ENCODE measurements around the gene OIT3.

The OIT3 gene

DNA sequence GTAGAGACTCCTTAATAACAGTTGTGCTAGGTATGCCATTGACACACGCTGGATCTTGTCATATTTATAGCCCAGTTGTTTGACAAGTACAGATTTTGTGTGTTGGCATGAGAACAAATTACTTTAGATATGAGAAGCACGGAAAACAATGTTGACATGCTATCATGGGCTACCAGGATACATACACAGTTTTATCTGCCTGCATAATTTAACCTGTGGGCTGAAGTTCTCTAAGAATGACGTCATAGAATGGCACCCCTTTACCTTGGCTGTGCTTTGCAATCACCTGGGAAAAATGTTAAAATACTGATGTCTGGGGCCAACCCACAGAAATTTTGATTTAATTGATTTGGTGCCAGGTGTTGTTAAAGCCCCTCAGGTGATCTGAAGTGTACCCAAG, 58.2 kb downstream of the OIT3 start:
- Histone ChIP-seq H3K27ac (ENCODE audit: low read length) (no peak overlapping the region), H3K4me1 (ENCODE audit: control insufficient read depth, insufficient read depth, low read length) (no peaks in the 10 kb centered on the region), H3K36me3 (ENCODE audit: control insufficient read depth in 2 of 2, insufficient read depth in 2 of 2, low read length in 2 of 2) (no peaks in the 10 kb centered on the region), H3K4me3 (ENCODE audit: low read length in 2 of 2) (no peak overlapping the region), H3K9me3 (ENCODE audit: control insufficient read depth in 2 of 2, low read length in 2 of 2) (no peaks in the 10 kb centered on the region), H3K9ac (ENCODE audit: low read length in 2 of 2) (no peak overlapping the region), H3K27me3 (ENCODE audit: control insufficient read depth in 1 of 2, insufficient read depth in 2 of 2, low read length in 2 of 2) (peaks cover 0 to 2% of the 10 kb centered on the region in 2 donors)

DNA sequence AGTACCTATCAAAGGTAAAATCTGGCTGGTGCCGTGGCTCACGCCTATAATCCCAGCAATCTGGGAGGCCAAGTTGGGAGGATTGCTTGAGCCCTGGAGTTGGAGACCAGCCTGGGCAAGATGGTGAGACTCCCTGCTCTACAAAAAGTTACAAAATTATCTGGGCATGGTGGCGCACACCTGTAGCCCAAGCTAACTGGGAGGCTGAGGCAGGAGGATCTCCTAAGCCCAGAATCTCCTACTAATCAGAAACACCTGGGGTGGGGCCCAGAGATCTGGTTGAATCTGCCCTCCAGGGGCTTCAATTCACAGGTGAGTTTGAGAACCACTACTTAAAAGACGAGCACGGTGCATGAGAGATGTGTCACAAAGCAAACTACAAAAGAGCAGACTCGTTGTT, 58.6 kb downstream of the OIT3 start:
- no peaks in the 10 kb centered on the region for H3K4me1 ChIP-seq (ENCODE audit: control insufficient read depth, insufficient read depth, low read length)
- no peak overlapping the region for H3K4me3 ChIP-seq (ENCODE audit: low read length in 2 of 2)

DNA sequence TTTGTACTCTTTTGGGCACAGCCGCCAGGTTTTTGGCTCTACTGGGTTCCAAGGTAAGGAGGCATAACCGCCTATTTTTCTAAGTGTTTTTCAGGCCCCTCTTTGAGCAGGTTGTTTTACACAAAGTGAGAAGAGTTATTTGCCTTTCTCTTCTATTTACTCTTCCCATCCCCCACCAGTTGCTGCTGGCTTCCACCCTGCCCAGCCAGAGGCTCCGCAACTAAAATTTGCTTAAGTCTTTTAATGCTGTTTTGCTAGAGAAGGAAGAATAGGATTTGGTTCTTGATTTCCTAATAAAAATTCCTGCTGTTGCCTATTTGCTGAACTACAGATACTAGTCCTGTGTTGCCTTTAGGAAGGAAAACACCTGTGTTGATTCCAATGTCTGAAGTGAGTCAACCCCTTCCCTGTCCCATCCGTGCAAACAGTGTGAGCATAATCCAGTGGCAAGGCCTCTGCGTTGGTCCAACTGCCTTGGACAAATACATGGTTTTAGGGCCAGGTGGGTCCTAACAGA, 59.2 kb downstream of the OIT3 start:
- Histone ChIP-seq H3K36me3 (ENCODE audit: control insufficient read depth in 2 of 2, insufficient read depth in 2 of 2, low read length in 2 of 2) (no peaks in the 10 kb centered on the region), H3K9me3 (ENCODE audit: control insufficient read depth in 2 of 2, low read length in 2 of 2) (no peaks in the 10 kb centered on the region), H3K9ac (ENCODE audit: low read length in 2 of 2) (no peak overlapping the region), H3K27ac (ENCODE audit: low read length) (no peak overlapping the region), H3K4me3 (ENCODE audit: low read length in 2 of 2) (no peak overlapping the region), H3K27me3 (ENCODE audit: control insufficient read depth in 1 of 2, insufficient read depth in 2 of 2, low read length in 2 of 2) (peaks cover 0 to 2% of the 10 kb centered on the region in 2 donors), H3K4me1 (ENCODE audit: control insufficient read depth, insufficient read depth, low read length) (no peaks in the 10 kb centered on the region)

More for the DNA sequence above, 58.6 kb downstream of the OIT3 start:
- Histone ChIP-seq H3K27me3 (ENCODE audit: control insufficient read depth in 1 of 2, insufficient read depth in 2 of 2, low read length in 2 of 2) (peaks cover 0 to 2% of the 10 kb centered on the region in 2 donors), H3K9ac (ENCODE audit: low read length in 2 of 2) (no peak overlapping the region), H3K27ac (ENCODE audit: low read length) (no peak overlapping the region), H3K36me3 (ENCODE audit: control insufficient read depth in 2 of 2, insufficient read depth in 2 of 2, low read length in 2 of 2) (no peaks in the 10 kb centered on the region), H3K9me3 (ENCODE audit: control insufficient read depth in 2 of 2, low read length in 2 of 2) (no peaks in the 10 kb centered on the region)

DNA sequence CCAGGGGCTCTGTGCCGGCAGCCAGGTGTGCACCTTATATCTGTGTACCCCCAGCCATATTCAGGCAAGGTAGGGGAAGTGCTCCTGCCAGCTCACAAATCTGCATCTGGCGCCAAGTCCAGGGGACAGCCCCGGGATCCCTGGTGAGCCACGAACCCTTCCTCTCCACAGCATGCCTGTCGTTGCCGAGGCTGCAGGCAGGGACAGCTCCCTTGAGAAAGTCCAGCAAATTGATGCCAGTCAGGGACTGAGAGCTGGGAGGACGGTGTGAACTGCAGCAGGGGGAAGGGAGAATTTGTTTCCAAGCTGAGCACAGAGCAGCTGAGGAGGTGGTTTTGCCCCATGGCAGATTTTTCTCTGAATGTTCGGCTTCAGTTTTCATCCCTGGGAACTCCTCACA, 60.1 kb downstream of the OIT3 start:
- peaks cover 0 to 2% of the 10 kb centered on the region in 2 donors for H3K27me3 ChIP-seq (ENCODE audit: control insufficient read depth in 1 of 2, insufficient read depth in 2 of 2, low read length in 2 of 2)
- H3K36me3 ChIP-seq (ENCODE audit: control insufficient read depth in 2 of 2, insufficient read depth in 2 of 2, low read length in 2 of 2), result no peaks in the 10 kb centered on the region
- no peaks in the 10 kb centered on the region for H3K9me3 ChIP-seq (ENCODE audit: control insufficient read depth in 2 of 2, low read length in 2 of 2)
- H3K9ac ChIP-seq (ENCODE audit: low read length in 2 of 2), result no peak overlapping the region
- no peak overlapping the region for H3K4me3 ChIP-seq (ENCODE audit: low read length in 2 of 2)
- no peak overlapping the region for H3K27ac ChIP-seq (ENCODE audit: low read length)
- H3K4me1 ChIP-seq (ENCODE audit: control insufficient read depth, insufficient read depth, low read length), result no peaks in the 10 kb centered on the region

DNA sequence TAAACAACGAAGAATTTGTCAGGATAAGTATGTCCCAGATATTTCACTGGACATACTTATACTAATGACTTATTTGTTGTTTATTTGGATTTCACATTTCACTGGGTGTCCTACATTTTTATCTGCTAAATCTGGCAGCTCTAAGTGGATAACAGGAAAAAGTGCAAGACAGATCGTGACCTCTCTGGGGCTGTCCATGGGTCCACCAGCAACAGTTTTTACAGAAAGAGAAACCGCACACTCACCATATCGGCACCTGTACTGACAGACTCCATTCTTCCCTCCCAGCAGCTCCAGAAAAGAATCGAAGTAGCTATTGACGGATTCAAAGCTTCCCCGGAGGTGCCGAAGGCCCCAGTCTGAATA, 60.7 kb downstream of the OIT3 start:
- peaks cover 0 to 2% of the 10 kb centered on the region in 2 donors for H3K27me3 ChIP-seq (ENCODE audit: control insufficient read depth in 1 of 2, insufficient read depth in 2 of 2, low read length in 2 of 2)
- H3K27ac ChIP-seq (ENCODE audit: low read length), result no peak overlapping the region
- H3K9me3 ChIP-seq (ENCODE audit: control insufficient read depth in 2 of 2, low read length in 2 of 2), result no peaks in the 10 kb centered on the region
- H3K9ac ChIP-seq (ENCODE audit: low read length in 2 of 2), result no peak overlapping the region
- H3K4me1 ChIP-seq (ENCODE audit: control insufficient read depth, insufficient read depth, low read length), result no peaks in the 10 kb centered on the region
- no peaks in the 10 kb centered on the region for H3K36me3 ChIP-seq (ENCODE audit: control insufficient read depth in 2 of 2, insufficient read depth in 2 of 2, low read length in 2 of 2)
- H3K4me3 ChIP-seq (ENCODE audit: low read length in 2 of 2), result no peak overlapping the region

DNA sequence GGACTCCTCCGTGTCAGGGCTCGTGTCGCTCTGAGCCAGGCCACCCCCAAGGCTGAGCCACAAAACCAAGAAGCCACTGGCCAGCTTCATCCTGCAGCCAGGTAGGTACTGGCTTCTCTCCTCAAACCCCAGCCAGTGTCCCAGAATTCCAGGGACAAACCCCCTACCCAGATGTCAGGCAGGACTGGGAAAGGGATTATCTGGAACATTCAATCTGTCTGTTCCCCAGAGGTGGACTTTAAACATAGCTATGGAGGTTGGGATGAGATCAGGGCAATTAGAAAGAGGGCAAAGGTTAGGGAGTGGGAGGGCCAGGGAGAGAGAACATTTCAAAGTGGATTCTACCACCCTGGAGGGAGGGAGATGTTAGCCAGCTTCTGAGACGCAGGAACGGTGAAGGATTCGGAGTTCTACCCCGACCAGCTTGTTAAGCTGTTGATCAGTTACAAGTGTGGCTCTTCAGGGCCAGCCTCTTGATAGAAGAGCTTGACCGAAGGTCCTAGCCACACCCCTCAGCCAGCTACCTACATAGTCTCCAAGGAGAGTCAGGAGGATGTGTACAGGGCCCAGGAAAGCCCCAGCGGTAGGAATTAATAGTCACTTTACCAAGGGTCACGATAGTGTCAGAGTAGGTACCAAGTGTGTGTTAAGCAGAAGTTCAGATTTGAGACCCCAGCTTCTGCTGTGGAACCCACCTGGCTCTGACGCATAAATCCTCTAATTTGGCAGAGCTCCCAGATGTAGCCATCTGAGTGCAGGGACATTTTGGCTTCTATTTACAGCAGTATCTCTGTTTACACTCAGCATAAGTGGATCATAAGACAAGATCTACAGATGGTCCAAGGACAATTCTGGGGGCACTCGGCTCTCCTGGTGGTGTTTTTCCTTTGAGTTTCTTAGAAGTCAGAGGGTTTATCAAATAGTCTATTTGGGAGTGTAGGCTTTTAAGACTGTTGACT, 61.3 kb downstream of the OIT3 start, which contains the start of gene PLA2G12B:
PLA2G12B (minus strand) TSS at position 211 of the 959 bp plus-strand sequence; CDS start at position 90, 121 bp downstream.
- Histone ChIP-seq H3K4me3 (ENCODE audit: low read length in 2 of 2) (no peak within 1 kb of the TSS), H3K27ac (ENCODE audit: low read length) (no peak within 1 kb of the TSS), H3K9me3 (ENCODE audit: control insufficient read depth in 2 of 2, low read length in 2 of 2) (no peaks in the 10 kb centered on the region), H3K4me1 (ENCODE audit: control insufficient read depth, insufficient read depth, low read length) (no peaks in the 10 kb centered on the region), H3K9ac (ENCODE audit: low read length in 2 of 2) (no peak within 1 kb of the TSS), H3K27me3 (ENCODE audit: control insufficient read depth in 1 of 2, insufficient read depth in 2 of 2, low read length in 2 of 2) (peaks cover 0 to 2% of the 10 kb centered on the region in 2 donors), H3K36me3 (ENCODE audit: control insufficient read depth in 2 of 2, insufficient read depth in 2 of 2, low read length in 2 of 2) (no peaks in the 10 kb centered on the region)

- no peak overlapping the region for H3K27ac ChIP-seq (ENCODE audit: low read length)
- H3K4me1 ChIP-seq (ENCODE audit: control insufficient read depth, insufficient read depth, low read length), result no peaks in the 10 kb centered on the region
- no peaks in the 10 kb centered on the region for H3K36me3 ChIP-seq (ENCODE audit: control insufficient read depth in 2 of 2, insufficient read depth in 2 of 2, low read length in 2 of 2)
- peaks cover 0 to 2% of the 10 kb centered on the region in 2 donors for H3K27me3 ChIP-seq (ENCODE audit: control insufficient read depth in 1 of 2, insufficient read depth in 2 of 2, low read length in 2 of 2)
- H3K9ac ChIP-seq (ENCODE audit: low read length in 2 of 2), result no peak overlapping the region
- no peak overlapping the region for H3K4me3 ChIP-seq (ENCODE audit: low read length in 2 of 2)
- H3K9me3 ChIP-seq (ENCODE audit: control insufficient read depth in 2 of 2, low read length in 2 of 2), result no peaks in the 10 kb centered on the region
These were observed 62.5 kb downstream of the OIT3 start for GRCh38 chr10:72956001-72956400.

GRCh38 chr10:72976886-72977285, 83.3 kb downstream of the OIT3 start:
- H3K27me3 ChIP-seq (ENCODE audit: control insufficient read depth in 1 of 2, insufficient read depth in 2 of 2, low read length in 2 of 2), result peaks cover 0 to 3% of the 10 kb centered on the region in 2 donors
- H3K4me3 ChIP-seq (ENCODE audit: low read length in 2 of 2), result no peak overlapping the region
- H3K4me1 ChIP-seq (ENCODE audit: control insufficient read depth, insufficient read depth, low read length), result no peaks in the 10 kb centered on the region
- H3K9ac ChIP-seq (ENCODE audit: low read length in 2 of 2), result no peak overlapping the region
- H3K27ac ChIP-seq (ENCODE audit: low read length), result no peak overlapping the region
- H3K36me3 ChIP-seq (ENCODE audit: control insufficient read depth in 2 of 2, insufficient read depth in 2 of 2, low read length in 2 of 2), result no peaks in the 10 kb centered on the region
- no peaks in the 10 kb centered on the region for H3K9me3 ChIP-seq (ENCODE audit: control insufficient read depth in 2 of 2, low read length in 2 of 2)

GRCh38 chr10:72979709-72980108, 86.2 kb downstream of the OIT3 start:
- Histone ChIP-seq H3K9me3 (ENCODE audit: control insufficient read depth in 2 of 2, low read length in 2 of 2) (no peaks in the 10 kb centered on the region), H3K27me3 (ENCODE audit: control insufficient read depth in 1 of 2, insufficient read depth in 2 of 2, low read length in 2 of 2) (peaks cover 0 to 3% of the 10 kb centered on the region in 2 donors), H3K4me1 (ENCODE audit: control insufficient read depth, insufficient read depth, low read length) (no peaks in the 10 kb centered on the region), H3K4me3 (ENCODE audit: low read length in 2 of 2) (no peak overlapping the region), H3K27ac (ENCODE audit: low read length) (no peak overlapping the region), H3K9ac (ENCODE audit: low read length in 2 of 2) (no peak overlapping the region), H3K36me3 (ENCODE audit: control insufficient read depth in 2 of 2, insufficient read depth in 2 of 2, low read length in 2 of 2) (no peaks in the 10 kb centered on the region)

GRCh38 chr10:72980348-72980747, 86.8 kb downstream of the OIT3 start:
- Histone ChIP-seq H3K36me3 (ENCODE audit: control insufficient read depth in 2 of 2, insufficient read depth in 2 of 2, low read length in 2 of 2) (no peaks in the 10 kb centered on the region), H3K27ac (ENCODE audit: low read length) (no peak overlapping the region), H3K9me3 (ENCODE audit: control insufficient read depth in 2 of 2, low read length in 2 of 2) (no peaks in the 10 kb centered on the region), H3K9ac (ENCODE audit: low read length in 2 of 2) (no peak overlapping the region), H3K4me1 (ENCODE audit: control insufficient read depth, insufficient read depth, low read length) (no peaks in the 10 kb centered on the region), H3K4me3 (ENCODE audit: low read length in 2 of 2) (no peak overlapping the region), H3K27me3 (ENCODE audit: control insufficient read depth in 1 of 2, insufficient read depth in 2 of 2, low read length in 2 of 2) (peaks cover 0 to 3% of the 10 kb centered on the region in 2 donors)

All from stomach smooth muscle (tissue), 2 donors.